ENCODE measurements around the gene MYO7B.

The MYO7B gene

DNA sequence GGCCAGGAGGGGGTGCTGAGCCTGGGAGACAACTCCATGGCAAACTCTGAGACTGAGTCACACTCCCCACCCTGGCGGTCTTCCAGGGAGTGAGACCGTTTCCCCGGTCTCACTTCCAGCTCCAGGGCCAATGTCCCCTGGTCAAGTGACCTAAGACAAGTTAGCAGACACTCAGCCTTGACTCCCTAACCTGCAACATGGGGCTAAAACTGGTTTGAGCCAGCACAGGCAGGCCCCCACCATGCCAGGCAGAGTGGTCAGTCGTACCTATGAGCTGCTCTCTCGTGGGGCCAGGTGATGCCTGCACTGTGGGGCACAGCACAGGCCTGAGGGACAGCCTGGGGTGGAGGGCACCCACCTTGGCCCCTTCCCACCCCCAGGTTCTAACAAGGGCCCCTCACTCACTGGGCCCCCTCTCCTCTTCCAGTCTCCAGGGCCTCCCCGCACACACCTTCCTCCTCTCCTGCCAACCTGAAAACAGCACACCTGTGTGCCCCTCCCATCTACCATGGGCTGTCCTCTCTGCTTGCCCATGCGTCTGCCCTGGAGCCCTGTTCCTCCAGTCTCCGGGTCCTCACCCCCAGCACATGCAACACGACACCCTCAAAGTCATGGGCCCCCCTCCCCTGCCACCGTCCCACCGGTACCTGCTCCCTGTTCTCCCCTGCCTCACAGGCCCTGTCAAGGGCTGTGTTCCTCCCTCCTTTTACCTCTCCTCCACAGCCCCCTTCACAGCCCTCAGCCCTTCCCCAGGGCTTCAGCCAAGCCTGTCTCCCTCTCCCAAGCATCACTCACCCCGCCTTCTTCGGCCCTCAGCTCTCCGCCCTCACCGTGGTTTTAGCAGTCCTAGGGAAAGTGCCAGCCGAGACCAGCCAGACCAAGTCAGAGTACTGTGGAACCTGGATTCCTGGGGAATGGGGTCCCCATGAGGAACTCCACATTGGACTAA is 112.0 kb downstream of the MYO7B start:
- DNase-seq (ENCODE audit: low read depth in 1 of 2, low spot score in 1 of 2): no peak
- TF ChIP-seq CTCF (IDR thresholded peaks at IDR 0.05; ENCODE audit: insufficient read depth, low read length) (no peak), SPI1 (IDR thresholded peaks at IDR 0.05; ENCODE audit: borderline replicate concordance, low read depth) (no peak), POLR2AphosphoS5 (IDR thresholded peaks at IDR 0.05; ENCODE audit: low read depth) (no peak), GABPA (IDR thresholded peaks at IDR 0.05; ENCODE audit: low read depth) (no peak)
- TF ChIP-seq, protein P1, sequence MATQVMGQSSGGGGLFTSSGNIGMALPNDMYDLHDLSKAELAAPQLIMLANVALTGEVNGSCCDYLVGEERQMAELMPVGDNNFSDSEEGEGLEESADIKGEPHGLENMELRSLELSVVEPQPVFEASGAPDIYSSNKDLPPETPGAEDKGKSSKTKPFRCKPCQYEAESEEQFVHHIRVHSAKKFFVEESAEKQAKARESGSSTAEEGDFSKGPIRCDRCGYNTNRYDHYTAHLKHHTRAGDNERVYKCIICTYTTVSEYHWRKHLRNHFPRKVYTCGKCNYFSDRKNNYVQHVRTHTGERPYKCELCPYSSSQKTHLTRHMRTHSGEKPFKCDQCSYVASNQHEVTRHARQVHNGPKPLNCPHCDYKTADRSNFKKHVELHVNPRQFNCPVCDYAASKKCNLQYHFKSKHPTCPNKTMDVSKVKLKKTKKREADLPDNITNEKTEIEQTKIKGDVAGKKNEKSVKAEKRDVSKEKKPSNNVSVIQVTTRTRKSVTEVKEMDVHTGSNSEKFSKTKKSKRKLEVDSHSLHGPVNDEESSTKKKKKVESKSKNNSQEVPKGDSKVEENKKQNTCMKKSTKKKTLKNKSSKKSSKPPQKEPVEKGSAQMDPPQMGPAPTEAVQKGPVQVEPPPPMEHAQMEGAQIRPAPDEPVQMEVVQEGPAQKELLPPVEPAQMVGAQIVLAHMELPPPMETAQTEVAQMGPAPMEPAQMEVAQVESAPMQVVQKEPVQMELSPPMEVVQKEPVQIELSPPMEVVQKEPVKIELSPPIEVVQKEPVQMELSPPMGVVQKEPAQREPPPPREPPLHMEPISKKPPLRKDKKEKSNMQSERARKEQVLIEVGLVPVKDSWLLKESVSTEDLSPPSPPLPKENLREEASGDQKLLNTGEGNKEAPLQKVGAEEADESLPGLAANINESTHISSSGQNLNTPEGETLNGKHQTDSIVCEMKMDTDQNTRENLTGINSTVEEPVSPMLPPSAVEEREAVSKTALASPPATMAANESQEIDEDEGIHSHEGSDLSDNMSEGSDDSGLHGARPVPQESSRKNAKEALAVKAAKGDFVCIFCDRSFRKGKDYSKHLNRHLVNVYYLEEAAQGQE (IDR thresholded peaks at IDR 0.05; ENCODE audit: insufficient replicate concordance, low read depth): no peak
- Histone ChIP-seq H3K4me3 (replicated peaks; ENCODE audit: insufficient read depth, low read length) (no peak overlapping the region), H3K27ac (replicated peaks) (no peak overlapping the region), H3K27me3 (ENCODE audit: insufficient read depth, poor library complexity, severe bottlenecking) (no peaks in the 10 kb centered on the region)

- Histone ChIP-seq H3K27ac (replicated peaks) (no peak overlapping the region), H3K27me3 (ENCODE audit: insufficient read depth, poor library complexity, severe bottlenecking) (no peaks in the 10 kb centered on the region), H3K4me3 (replicated peaks; ENCODE audit: insufficient read depth, low read length) (no peak overlapping the region)
- TF ChIP-seq CTCF (IDR thresholded peaks at IDR 0.05; ENCODE audit: insufficient read depth, low read length) (no peak), POLR2AphosphoS5 (IDR thresholded peaks at IDR 0.05; ENCODE audit: low read depth) (no peak), GABPA (IDR thresholded peaks at IDR 0.05; ENCODE audit: low read depth) (no peak), SPI1 (IDR thresholded peaks at IDR 0.05; ENCODE audit: borderline replicate concordance, low read depth) (no peak)
- TF ChIP-seq, protein P1 (IDR thresholded peaks at IDR 0.05; ENCODE audit: insufficient replicate concordance, low read depth): no peak
- no peak for DNase-seq (ENCODE audit: low read depth in 1 of 2, low spot score in 1 of 2)
Observed at GRCh38 chr2:127648321-127648720, 112.8 kb downstream of the MYO7B start.

- Histone ChIP-seq H3K27me3 (ENCODE audit: insufficient read depth, poor library complexity, severe bottlenecking) (no peaks in the 10 kb centered on the region), H3K27ac (replicated peaks) (no peak overlapping the region), H3K4me3 (replicated peaks; ENCODE audit: insufficient read depth, low read length) (no peak overlapping the region)
- TF ChIP-seq CTCF (IDR thresholded peaks at IDR 0.05; ENCODE audit: insufficient read depth, low read length): no peak
- TF ChIP-seq GABPA (IDR thresholded peaks at IDR 0.05; ENCODE audit: low read depth): no peak
- TF ChIP-seq, protein P1 (IDR thresholded peaks at IDR 0.05; ENCODE audit: insufficient replicate concordance, low read depth): no peak
- TF ChIP-seq POLR2AphosphoS5 (IDR thresholded peaks at IDR 0.05; ENCODE audit: low read depth): no peak
- peak in 1 of 2 experiments; percentile 21 for DNase-seq (ENCODE audit: low read depth in 1 of 2, low spot score in 1 of 2)
Observed at GRCh38 chr2:127649100-127649611, 113.7 kb downstream of the MYO7B start.
